ENCODE measurements around the gene TNFSF9. TPM values are rescaled to one million over a fixed set of nuclear protein-coding genes. Genes with fewer than 3 reads are reported as not detected.
"Not testable (repeated sequence)": the region's sequence is repeated elsewhere in the genome, so short reads cannot be mapped to it uniquely, and the experiment has no call there.

The TNFSF9 gene
- total RNA-seq, 1 experiment from 2014 or later, result 35.4 TPM

DNA sequence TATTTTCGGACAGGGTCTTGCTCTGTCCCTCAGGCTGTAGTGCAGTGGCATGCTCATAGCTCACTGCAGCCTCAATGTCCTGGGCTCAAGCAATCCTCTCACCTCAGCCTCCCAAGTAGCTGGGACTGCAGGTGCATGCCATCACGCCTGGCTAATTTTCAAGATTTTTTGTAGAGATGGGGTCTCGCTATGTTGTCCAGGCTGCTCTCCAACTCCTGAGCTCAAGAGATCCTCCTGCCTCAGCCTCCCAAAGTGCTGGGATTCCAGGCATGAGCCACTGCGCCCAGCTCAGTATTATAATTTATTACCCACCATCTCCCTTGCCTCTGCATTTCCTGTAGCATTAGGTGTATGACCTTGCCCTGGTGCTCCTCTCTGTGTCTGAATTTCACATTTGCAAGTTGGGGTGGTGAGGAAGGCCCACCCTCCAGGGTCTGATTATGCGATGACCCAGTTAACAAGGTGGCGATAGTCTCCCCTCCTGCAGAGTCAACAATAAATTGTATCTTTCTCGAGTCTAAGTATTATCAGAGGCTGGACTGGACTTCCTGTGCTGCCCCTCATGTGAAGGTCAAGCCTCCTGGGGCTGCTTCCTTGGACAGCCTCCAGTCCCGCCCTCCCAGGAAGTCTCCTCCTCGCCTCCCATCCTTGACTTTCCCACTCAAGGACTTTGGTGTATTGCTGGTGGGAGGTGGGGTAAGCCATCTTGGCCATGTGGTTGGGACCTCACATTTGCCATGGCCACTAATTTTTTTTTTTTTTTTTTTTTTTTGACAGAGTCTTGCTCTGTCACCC is 27.2 kb upstream of the TNFSF9 start:
- peak; percentile 45 for DNase-seq (ENCODE audit: extremely low read depth, low read depth)

GRCh38 chr19:6508028-6508771 is 22.6 kb upstream of the TNFSF9 start:
- DNase-seq (ENCODE audit: extremely low read depth, low read depth), result not testable (repeated sequence)

DNA sequence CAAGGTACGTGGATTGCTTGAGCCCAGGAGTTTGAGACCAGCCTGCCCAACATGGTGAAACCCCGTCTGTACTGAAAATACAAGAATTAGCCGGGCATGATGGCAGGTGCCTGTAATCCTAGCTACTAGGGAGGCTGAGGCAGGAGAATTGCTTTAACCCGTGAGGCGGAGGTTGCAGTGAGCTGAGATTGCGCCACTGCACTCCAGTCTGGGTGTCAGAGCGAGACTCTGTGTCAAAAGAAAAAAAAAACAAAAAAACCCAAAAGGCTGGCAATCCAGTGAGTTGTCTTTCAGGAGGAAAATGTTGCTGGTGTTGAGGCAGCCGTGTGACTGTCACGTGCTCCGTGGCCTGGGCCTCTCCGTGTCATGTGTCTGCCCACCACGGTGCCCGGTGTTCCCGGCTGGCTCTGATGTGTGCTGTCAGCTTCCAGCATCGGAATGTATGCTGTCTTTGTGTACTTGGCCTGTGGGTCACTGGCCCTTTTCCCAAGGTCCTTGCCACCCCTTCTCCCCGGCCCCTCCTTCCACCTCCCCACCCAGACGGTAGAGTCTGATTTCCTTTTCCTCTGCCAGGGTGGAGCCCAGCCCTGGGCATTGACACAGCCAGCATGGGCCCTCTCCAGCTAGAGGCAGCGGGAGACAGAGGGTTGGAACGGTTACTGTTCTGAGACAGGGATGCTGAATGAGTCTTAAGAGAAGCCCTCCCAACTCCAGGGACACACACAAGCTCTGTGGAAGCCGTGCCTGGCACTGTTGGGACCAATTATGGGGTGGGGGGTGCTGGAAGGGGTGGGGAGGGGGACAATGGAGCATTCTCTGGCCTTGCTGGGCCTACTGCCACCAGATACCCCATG is 21.5 kb upstream of the TNFSF9 start:
- DNase-seq (ENCODE audit: extremely low read depth, low read depth), result no peak

DNA sequence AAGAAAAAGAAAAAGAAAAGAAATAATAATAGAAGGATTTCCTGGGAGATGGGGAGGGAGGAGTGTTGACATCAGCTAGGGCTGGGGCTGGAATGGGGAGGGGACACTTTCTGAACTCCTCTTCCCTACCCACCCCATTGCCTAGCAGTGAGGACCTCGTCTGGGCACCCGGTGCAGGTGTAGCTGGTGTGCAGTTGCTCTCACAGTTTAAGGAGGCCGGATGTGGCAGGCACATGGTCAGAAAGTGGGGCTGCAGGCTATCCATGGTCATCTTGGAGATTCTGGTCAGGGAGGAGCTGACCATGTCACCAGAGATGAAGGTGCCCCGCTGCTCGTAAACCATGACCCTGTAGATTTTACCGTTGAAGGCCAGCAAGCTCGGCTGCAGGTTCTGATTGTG is 20.2 kb upstream of the TNFSF9 start:
- no peak for DNase-seq (ENCODE audit: extremely low read depth, low read depth)

GRCh38 chr19:6514089-6514488 is 16.7 kb upstream of the TNFSF9 start:
- no peak for DNase-seq (ENCODE audit: extremely low read depth, low read depth)

- DNase-seq (ENCODE audit: extremely low read depth, low read depth), result no peak
These were observed 15.8 kb upstream of the TNFSF9 start for GRCh38 chr19:6514926-6515544.

DNA sequence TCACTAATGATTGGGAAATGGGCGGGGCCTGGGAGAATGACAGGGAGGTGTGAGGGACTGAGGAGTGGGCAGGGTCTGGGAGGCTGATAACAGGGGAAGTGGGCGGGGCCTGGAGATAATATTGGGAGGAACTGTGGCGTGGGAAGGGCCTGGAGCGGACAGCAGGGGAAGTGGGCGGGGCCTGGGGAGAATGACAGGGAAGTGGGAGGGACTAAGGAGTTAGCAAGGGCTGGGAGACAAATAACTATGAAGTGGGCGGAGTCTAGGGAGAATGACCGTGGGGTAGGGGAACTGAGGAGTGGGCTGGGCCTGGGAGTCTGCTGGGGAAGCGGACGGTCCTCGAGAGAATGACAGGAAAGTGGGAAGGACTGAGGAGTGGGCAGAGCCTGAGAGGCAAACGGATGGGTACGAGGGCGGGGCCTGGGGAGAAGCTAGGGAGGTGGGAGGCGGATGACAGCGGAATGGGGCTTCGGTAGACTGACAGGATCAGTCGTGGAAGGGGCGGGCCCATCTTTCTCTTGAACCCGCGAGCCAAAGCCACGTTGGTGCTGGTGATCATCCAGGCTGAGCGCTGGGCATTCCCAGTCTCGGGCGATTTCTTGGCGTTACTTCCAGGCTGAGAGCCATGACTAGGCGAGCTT is 14.7 kb upstream of the TNFSF9 start:
- DNase-seq (ENCODE audit: extremely low read depth, low read depth), result peak; percentile 94

GRCh38 chr19:6516659-6517291 is 14.1 kb upstream of the TNFSF9 start:
- peak; percentile 81 for DNase-seq (ENCODE audit: extremely low read depth, low read depth)

- DNase-seq (ENCODE audit: extremely low read depth, low read depth), result no peak
These were observed 12.5 kb upstream of the TNFSF9 start for GRCh38 chr19:6518145-6518911.

DNA sequence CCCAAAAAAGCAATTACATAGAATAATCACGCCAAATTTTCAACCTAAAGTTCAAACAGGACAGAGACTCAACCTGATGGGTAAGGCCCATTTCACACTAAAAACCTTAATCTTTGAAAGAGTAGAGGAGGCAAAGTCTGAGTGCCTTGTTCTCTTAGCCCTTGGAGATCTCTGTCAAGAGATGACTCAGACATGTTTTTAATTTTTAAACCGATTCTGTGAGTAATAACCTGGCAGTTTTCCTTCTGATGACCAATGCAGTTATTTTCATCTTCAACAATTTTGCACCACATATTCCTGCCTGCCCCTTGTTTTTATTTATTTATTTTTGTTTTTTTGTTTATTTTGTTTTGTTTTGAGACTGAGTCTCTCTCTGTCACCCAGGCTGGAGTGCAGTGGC is 11.5 kb upstream of the TNFSF9 start:
- no peak for DNase-seq (ENCODE audit: extremely low read depth, low read depth)

DNA sequence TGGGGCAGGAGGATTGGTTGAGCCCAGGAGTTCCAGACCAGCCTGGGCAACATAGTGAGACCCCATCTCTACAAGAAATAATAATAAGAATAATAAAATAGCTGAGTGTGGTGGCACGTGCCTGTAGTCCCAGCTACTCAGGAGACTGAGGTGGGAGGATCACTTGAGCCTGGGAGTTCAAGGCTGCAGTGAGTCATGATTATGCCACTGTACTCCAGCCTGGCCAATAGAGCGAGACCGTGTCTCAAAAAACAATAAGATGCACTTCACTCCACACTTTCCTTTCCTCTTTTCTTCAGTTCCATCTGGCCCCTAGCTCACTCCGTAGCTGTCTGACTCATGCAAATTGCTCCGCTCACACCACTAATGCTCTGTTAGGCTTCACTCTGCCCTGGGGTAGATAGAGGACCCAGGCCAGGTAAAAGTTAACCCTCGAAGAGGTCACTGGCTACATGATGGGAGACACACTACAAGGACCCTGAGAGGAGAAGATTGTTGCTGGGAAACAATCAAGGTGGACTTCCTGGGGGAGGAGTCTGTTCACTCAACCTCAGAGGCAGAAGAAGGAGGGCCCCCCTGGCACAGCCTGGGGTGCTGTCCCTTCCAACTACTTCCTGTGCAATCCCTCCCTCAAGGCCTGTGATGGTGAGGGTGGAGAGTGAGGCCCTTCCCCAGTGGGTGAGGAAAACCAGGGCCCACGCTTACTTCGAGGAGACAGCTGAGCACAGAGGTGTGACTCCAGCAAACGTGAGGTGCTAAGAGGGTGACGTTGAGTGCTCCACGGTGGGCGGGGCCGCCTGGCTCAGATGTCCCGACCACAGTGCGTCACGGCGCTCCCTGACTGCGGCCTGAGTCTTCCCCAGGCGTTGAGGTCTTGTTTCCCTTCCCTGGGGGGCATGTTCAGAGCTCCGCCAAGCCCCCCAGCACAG is 8.8 kb upstream of the TNFSF9 start:
- no peak for DNase-seq (ENCODE audit: extremely low read depth, low read depth)

- no peak for DNase-seq (ENCODE audit: extremely low read depth, low read depth)
These were observed 8.1 kb upstream of the TNFSF9 start for GRCh38 chr19:6522712-6523111.

GRCh38 chr19:6524311-6524710 is 6.5 kb upstream of the TNFSF9 start:
- no peak for DNase-seq (ENCODE audit: extremely low read depth, low read depth)

- no peak for DNase-seq (ENCODE audit: extremely low read depth, low read depth)
These were observed 2.8 kb upstream of the TNFSF9 start for GRCh38 chr19:6527893-6528543.

GRCh38 chr19:6528544-6529121 is 2.2 kb upstream of the TNFSF9 start:
- DNase-seq (ENCODE audit: extremely low read depth, low read depth), result no peak

DNA sequence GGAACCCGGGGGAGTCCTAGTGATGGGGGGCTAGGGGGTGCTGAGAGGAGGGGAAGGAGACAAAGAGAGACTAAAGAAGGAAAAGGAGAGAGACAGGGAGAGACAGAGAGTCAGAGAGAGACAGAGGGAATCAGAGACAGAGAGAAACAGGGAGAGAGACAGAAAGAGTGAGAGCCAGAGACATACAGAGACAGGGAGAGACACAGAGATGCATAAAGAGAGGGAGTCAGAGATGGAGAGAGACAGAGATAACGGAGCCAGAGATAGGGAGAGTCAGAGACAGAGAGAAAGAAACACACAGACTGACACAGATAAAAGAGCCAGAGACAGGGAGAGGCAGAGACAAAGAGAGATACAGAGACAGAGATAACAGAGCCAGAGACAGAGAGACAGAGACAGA is 1.5 kb upstream of the TNFSF9 start:
- no peak for DNase-seq (ENCODE audit: extremely low read depth, low read depth)

GRCh38 chr19:6529937-6530385 is 865 bp upstream of the TNFSF9 start:
- DNase-seq (ENCODE audit: extremely low read depth, low read depth), result no peak

Measured in NCI-H460 (cell line).